CD4-positive, alpha-beta T cell treated with Interleukin-17A for 4 hours (primary cell): Measurements from ENCODE around the gene CD164.

Experiments
- DNase-seq: peaks from one replicate; pipeline ENCODE4 v3.0.0-alpha.2; 2020; ENCODE audit warnings: mixed read lengths

The CD164 gene

GRCh38 chr6:109381747-109382575 is at the start of gene CD164:
CD164 (minus strand) TSS chr6:109382467; CDS start chr6:109382378, 89 bp downstream.
- DNase-seq, result peak; percentile 95

GRCh38 chr6:109429496-109429895 is 47.2 kb upstream of the CD164 start:
- DNase-seq, result no peak

- DNase-seq, result no peak
These were observed 46.7 kb upstream of the CD164 start for GRCh38 chr6:109428889-109429477.

- DNase-seq, result no peak
These were observed 42.7 kb upstream of the CD164 start for GRCh38 chr6:109424946-109425345.

GRCh38 chr6:109421184-109421583 is 38.9 kb upstream of the CD164 start:
- no peak for DNase-seq

GRCh38 chr6:109420751-109421150 is 38.5 kb upstream of the CD164 start:
- DNase-seq, result no peak

GRCh38 chr6:109417646-109418045 is 35.4 kb upstream of the CD164 start:
- no peak for DNase-seq

GRCh38 chr6:109411034-109411433 is 28.8 kb upstream of the CD164 start:
- DNase-seq, result no peak

- no peak for DNase-seq
These were observed 23.9 kb upstream of the CD164 start for GRCh38 chr6:109406196-109406595.

GRCh38 chr6:109397020-109397419 is 14.8 kb upstream of the CD164 start:
- DNase-seq, result no peak

GRCh38 chr6:109396046-109396718 is 13.9 kb upstream of the CD164 start:
- DNase-seq, result no peak

- DNase-seq, result no peak
These were observed 11.6 kb upstream of the CD164 start for GRCh38 chr6:109393886-109394281.

- no peak for DNase-seq
These were observed 11.1 kb upstream of the CD164 start for GRCh38 chr6:109393157-109393885.

GRCh38 chr6:109389650-109390274 is 7.5 kb upstream of the CD164 start:
- DNase-seq, result no peak

- no peak for DNase-seq
These were observed 6.0 kb upstream of the CD164 start for GRCh38 chr6:109388265-109388664.

GRCh38 chr6:109383438-109383940 is 1.2 kb upstream of the CD164 start:
- no peak for DNase-seq

- peak; percentile 93 for DNase-seq
These were observed 540 bp upstream of the CD164 start for GRCh38 chr6:109382576-109383437.

- peak; percentile 10 for DNase-seq
These were observed 1.1 kb downstream of the CD164 start for GRCh38 chr6:109381061-109381746.

GRCh38 chr6:109379711-109380110 is 2.6 kb downstream of the CD164 start:
- DNase-seq, result no peak

GRCh38 chr6:109377717-109378116 is 4.5 kb downstream of the CD164 start:
- DNase-seq, result no peak
